A549 treated with AZD2906 at 1 μM for 4 hours (cell line): Measurements from ENCODE around the gene RPS25. TPM values are rescaled to one million over a fixed set of nuclear protein-coding genes. Genes with fewer than 3 reads are reported as not detected.

Experiments used
- total RNA-seq: library from RNA; stranded (reverse); fragments of 200-300 nt; extraction: Qiagen RNA extraction; gene quantifications from 5 replicates; pipeline ENCODE4 v1.2.3, GENCODE V29; 2022

RPS25 gene
- total RNA-seq: 771 to 1,028 TPM (median 776 TPM) in 5 replicates

GRCh38 chr11:119018074-119018938 is at the start of gene RPS25, which contains the start of gene TRAPPC4:
RPS25 (minus strand) TSS chr11:119018343; CDS start chr11:119018284, 59 bp downstream.
TRAPPC4 (plus strand) TSS chr11:119018766; CDS start chr11:119018796, 30 bp downstream.

GRCh38 chr11:119067371-119068222 is 49.5 kb upstream of the RPS25 start, which contains the start of gene VPS11:
VPS11 (plus strand) TSS chr11:119067818; CDS start chr11:119067824, 6 bp downstream.

GRCh38 chr11:119057000-119057769 is 39.0 kb upstream of the RPS25 start, which contains the start of gene HYOU1:
HYOU1 (minus strand) TSS chr11:119057205; CDS start chr11:119056160, 1,045 bp downstream.

GRCh38 chr11:119030329-119031047 is 12.3 kb upstream of the RPS25 start, which contains the start of gene SLC37A4:
SLC37A4 (minus strand) TSS chr11:119030877.

GRCh38 chr11:118997627-118998387 is 20.3 kb downstream of the RPS25 start, which contains the start of gene CENATAC:
CENATAC (plus strand) TSS chr11:118998138; CDS start chr11:118998198, 60 bp downstream.

GRCh38 chr11:118971646-118972045 is 46.5 kb downstream of the RPS25 start, which contains the start of gene FOXR1:
FOXR1 (plus strand) TSS chr11:118971761; CDS start chr11:118971932, 171 bp downstream.

Other genes with a start within 250 kb of the RPS25 start
- gene DDX6, start 227.2 kb downstream of the RPS25 start, total RNA-seq: 19.2 to 31.9 TPM (median 21.3 TPM) in 5 replicates
- gene CXCR5, start 134.5 kb downstream of the RPS25 start, total RNA-seq: 0.09 to 0.19 TPM (median 0.14 TPM) in 5 replicates
- 138 to 215 TPM (median 187 TPM) in 5 replicates for gene BCL9L, start 92.4 kb downstream of the RPS25 start, total RNA-seq
- gene UPK2, start 62.0 kb downstream of the RPS25 start, total RNA-seq: 0.23 to 1.2 TPM (median 0.90 TPM) in 5 replicates
- gene FOXR1, start 46.6 kb downstream of the RPS25 start, total RNA-seq: not detected in 5 replicates
- 10.2 to 14.9 TPM (median 10.6 TPM) in 5 replicates for gene CENATAC, start 20.2 kb downstream of the RPS25 start, total RNA-seq
- gene TRAPPC4, start 423 bp upstream of the RPS25 start, total RNA-seq: 58.5 to 64.0 TPM (median 60.1 TPM) in 5 replicates
- gene SLC37A4, start 12.5 kb upstream of the RPS25 start, total RNA-seq: 11.4 to 12.0 TPM (median 11.6 TPM) in 5 replicates
- gene HYOU1, start 38.9 kb upstream of the RPS25 start, total RNA-seq: 41.9 to 48.0 TPM (median 45.4 TPM) in 5 replicates
- gene VPS11, start 49.5 kb upstream of the RPS25 start, total RNA-seq: 11.1 to 12.8 TPM (median 12.2 TPM) in 5 replicates
- 42.4 to 55.7 TPM (median 45.5 TPM) in 5 replicates for gene HMBS, start 66.5 kb upstream of the RPS25 start, total RNA-seq
- gene DPAGT1, start 83.5 kb upstream of the RPS25 start, total RNA-seq: 30.3 to 37.9 TPM (median 36.3 TPM) in 5 replicates
- gene C2CD2L, start 89.0 kb upstream of the RPS25 start, total RNA-seq: 4.1 to 5.7 TPM (median 5.0 TPM) in 5 replicates
- gene HINFP, start 103.2 kb upstream of the RPS25 start, total RNA-seq: 9.2 to 10.8 TPM (median 9.4 TPM) in 5 replicates
- gene ABCG4, start 130.7 kb upstream of the RPS25 start, total RNA-seq: 0.27 to 0.52 TPM (median 0.33 TPM) in 5 replicates
- 10.4 to 11.6 TPM (median 10.9 TPM) in 5 replicates for gene NLRX1, start 150.4 kb upstream of the RPS25 start, total RNA-seq
- 0.06 to 0.20 TPM (median 0.14 TPM) in 5 replicates for gene NHERF4, start 167.1 kb upstream of the RPS25 start, total RNA-seq
- 5.8 to 8.9 TPM (median 7.6 TPM) in 5 replicates for gene CBL, start 188.0 kb upstream of the RPS25 start, total RNA-seq